HG03196 (cell line): Measurements from ENCODE around the gene LDB3.

ENCODE experiments used
- ATAC-seq: cut with Tn5 transposase; IDR thresholded peaks from one replicate; pipeline ENCODE4 v1.9.1; 2021; ENCODE audit not compliant: unreplicated experiment

The LDB3 gene

DNA sequence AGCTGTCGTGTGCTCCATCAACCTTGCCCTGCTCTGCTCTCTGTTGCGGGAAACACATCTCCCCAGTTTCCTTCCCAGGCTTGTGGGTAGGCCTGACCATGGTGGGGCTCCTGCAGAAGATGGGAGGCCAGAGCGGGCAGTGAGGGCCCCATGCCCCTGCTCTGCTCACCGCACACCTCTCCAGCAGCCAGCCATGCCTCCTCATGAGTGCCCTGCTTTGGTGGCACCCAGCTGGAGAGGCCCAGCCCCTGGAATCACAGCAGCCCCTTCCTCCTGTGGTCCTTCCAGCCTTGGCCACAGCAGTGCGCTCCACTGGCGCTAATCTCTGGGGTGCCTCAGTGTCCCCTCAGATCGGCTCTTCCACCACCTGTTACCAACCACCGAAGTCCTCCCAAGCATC lies 18.2 kb upstream of the LDB3 start:
- ATAC-seq = no peak

DNA sequence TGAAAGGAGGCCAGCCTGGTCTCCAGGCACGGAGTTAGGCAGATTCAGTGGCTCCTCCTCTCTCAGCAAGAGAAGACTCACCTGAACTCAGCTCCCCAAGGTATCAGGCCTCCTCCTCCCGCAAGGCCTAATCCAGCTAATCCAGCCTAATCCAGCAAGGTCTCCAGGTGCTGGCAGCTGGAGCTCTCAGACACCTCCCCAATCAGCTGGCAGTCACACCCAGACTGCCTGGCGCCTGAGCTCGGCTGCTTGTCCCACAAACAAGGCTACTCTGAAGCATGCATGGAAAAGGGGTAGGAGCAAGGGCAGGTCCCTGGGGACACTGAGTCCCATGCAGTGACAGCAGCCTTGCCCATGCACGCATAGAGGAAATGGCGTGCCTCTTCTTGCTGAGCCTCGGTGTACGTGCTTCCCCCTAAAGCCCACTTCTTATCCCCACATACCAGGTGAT lies 17.3 kb upstream of the LDB3 start:
- ATAC-seq = no peak

DNA sequence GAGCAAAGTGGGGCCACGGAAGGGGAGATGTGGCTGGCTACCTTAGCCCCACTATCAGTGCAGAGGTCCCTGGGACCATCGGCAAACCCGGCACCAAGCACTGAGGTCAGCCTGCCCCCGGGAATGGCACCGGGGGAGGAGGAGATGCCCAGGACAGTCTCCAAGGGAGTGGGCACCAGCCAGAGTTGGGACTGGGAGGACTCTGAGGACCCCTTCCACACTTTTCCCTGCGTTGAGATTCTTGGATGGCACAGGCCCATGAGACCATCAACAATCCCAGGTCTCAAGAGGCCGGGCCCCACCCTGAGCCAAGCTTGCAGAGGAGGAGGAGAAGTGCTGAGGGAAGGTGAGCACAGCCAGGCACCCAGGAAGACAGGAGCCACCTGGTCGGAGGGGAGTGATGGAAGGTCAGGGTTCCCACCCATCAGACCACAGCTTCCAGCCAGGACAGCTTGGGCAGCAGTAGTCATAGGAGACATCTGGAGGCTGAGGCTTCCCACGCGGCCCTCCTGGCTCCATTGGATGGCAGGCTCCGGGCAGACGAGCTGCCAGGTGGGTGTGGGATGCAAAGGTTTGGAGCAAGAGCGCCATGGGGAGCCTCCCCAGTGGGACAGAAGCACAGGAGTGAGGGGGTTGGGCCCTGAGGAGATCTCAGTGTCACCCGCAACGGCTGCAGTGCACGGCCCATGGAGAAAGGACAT lies 16.5 kb upstream of the LDB3 start:
- no peak for ATAC-seq

DNA sequence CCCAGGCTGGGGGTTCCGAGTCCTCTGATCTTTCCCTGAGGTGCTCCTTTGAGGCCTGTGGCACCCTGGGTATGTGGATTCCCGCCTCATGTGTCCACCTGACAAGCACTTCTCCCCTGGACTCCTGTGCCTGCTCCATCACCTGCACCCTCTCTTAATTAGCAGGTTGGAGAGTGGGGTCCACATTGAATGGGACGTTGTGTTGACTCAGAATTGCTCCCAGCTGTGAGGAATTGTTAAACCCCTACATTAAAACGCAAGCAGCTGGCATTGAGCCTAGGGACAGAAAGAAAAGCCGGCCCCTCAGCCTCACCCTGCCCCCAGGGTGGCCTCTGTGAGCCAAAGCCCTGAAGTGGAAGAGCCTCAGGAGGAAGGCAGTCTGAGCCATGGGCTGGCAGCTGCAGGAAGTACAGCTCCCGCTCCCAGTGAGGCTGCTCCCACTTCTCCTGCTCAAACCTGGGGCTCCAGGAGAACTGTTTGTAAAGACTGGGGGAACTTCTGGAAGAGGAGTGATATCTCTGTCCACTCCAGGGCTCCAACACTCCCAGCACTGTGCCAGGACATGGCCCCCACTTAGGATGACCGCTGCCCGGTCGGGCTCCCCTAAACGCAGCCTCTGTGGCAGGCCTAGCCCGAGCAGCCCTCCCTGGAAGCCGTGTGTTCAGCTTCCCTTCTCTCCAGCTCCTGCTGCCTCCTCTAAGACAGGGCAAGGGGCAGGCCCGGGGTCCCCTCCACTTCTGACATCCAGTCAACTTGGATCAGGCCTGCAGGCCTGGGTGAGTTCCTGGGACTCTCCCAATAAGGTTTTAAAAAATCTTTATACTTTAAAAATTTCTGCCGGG lies 15.7 kb upstream of the LDB3 start:
- no peak for ATAC-seq

DNA sequence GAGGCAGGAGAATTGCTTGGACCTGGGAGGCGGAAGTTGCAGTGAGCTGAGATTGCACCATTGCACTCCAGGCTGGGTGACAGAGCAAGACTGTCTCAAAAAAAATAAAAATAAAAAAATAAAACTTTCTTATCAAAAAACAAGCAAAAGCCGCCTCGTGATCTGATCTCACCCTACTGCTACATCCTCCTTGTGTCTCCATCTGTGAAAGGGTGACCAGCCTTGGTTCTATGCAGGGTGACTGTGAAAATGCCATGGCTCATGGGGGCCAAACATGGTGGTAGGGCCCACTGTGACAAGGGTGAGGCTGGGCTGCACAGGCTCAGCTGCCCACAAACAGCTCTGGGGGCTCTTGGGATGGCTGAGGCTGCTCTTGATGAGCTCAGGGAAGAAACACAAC lies 14.9 kb upstream of the LDB3 start:
- ATAC-seq = no peak

DNA sequence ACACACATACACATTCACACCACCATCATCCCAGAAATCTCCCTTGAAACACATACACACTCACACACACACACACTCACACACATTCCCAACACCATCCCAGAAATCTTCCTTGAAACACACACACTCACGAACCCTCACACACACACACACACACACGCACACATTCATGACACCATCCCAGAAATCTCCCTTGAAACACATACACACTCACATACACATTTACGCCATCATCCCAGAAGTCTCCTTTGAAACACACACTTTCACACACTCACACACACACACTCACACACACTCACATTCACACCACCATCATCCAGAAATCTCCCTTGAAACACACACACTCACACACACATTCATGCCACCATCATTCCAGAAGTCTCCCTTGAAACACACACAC lies 14.3 kb upstream of the LDB3 start:
- no peak for ATAC-seq

DNA sequence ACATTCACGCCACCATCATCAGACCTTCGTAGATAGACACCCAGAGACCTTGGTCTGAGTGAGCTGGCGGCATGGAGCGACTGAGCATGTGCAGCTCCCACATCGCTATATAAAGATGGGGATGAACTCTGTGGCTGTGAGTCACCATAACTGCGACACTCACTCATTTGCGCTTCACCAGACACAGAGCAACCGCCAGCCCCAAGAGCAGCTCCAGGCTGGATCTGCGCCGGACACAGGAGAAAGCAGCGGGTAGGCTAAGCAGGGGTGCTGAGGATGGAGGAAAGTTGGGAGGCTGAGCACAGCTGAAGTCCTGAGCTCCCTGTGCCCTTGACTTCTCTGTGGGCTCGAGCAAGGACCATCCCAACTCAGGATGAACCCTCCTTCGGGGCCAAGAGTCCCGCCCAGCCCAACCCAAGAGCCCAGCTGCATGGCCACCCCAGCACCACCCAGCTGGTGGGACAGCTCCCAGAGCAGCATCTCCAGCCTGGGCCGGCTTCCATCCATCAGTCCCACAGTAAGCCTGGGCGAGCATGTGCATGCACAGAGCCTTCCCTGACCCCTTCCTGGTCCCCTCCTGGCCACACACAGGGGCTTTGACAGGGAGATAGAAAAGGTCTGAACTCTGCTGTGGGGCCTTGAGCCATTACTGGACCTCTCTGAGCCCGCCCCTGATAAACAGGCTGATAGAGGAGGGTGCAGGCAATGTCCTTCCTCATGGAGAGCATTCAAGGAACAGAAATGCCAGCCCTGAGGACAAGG lies 13.7 kb upstream of the LDB3 start, which contains the start of gene OPN4:
Gene OPN4 (plus strand): TSS at position 137 of the 762 bp plus-strand sequence. CDS start 237 bp downstream, at position 374.
- ATAC-seq = no peak

DNA sequence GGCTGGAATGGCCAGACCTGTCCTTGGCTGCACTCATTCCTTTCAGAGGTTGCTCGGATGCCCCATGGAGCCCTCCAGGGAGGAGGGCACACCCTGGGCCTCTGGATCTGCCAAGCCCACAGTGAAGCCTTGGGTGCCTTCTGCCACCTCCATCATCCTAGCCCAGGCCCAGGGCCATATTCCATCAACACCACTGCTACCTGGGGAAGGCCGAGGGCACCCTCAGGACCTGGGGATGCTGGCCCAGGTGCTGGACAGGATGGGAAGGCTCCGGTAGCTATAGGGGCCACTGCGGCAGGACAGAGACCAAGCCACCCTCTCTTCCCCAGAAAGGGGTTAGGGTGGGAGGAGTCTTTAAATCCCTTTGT lies 13.2 kb upstream of the LDB3 start:
- no peak for ATAC-seq

DNA sequence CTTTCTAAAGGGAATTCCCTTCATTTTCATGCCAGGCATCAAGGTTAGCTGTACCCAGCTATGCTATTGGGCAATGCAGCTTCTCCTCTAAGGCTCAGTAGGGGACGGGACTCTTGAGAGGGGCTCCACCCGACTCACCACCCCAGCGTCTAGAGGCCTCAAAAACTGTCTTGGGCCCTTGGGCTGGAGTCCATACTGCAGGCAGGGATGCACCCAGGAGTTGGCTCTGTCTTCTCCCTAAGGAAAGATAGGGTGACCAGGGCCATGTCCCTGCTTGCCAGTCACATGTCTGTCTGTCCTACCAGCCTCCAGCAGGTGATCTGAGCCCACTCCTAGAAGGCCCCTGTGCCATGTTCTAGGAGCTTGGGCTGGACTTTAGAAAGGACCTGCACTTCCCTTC lies 12.7 kb upstream of the LDB3 start:
- ATAC-seq = no peak

DNA sequence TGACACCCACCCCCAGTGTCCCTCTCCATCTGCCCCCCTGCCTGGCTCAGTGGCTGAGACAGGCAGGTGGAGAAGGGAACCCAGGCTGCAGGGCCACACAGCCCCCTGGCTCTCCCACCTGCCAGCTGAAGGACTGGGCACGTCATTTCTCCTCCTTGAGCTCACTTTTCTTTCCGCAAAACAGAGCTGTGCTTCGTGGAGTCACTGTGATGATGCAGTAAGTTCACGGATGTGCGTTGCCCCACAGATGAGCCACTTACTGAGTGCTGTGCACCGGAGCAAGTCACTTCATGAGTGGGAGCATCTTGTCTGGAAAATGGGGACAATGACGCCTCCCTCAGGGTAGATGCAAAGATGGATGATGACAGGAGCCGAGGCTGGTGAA lies 11.3 kb upstream of the LDB3 start:
- ATAC-seq = no peak

DNA sequence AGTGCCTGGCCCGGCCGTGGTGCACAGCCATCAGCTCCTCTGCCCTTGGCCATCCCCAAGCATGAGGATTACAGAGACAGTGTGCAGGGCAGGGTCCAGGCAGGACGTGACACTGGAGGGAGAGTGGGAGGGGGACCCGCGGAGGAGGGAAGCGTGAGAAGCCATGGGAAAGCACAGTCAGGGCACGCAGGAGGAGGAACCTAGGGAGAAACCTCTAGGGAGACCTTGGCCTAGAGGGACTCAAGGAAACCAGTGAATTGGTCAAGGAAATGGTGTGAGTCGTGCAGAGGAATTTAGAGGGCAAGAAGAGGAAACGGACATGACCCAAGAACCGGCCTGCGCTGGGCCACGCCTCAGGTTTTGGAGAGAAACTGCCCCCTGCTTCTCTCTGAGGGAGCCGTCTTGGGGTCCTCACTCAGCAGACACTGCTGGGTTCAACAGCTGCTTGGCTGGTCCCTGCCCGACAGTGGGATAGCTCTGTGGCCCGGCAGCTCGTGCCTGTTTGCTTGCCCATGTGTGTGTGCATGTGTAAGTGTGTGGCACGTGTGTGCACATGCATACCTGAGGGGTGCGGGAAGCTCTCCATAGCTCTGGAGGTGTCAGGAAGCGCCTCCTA lies 10.8 kb upstream of the LDB3 start:
- no peak for ATAC-seq

DNA sequence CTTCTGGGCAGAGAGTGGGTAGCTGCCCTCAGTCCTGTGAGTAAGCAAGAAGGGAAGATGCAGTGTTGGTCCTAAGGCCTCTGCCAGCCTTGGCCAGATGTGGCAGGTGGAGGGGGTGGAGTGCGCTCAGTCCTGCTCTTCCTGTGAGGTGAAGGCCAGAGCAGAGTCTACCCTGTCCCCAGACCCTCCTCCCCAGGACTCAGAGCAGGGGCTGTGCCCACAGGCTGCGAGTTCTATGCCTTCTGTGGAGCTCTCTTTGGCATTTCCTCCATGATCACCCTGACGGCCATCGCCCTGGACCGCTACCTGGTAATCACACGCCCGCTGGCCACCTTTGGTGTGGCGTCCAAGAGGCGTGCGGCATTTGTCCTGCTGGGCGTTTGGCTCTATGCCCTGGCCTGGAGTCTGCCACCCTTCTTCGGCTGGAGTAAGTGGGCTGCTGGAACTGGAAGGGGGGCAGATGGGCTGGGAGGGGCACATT lies 10.0 kb upstream of the LDB3 start:
- no peak for ATAC-seq

DNA sequence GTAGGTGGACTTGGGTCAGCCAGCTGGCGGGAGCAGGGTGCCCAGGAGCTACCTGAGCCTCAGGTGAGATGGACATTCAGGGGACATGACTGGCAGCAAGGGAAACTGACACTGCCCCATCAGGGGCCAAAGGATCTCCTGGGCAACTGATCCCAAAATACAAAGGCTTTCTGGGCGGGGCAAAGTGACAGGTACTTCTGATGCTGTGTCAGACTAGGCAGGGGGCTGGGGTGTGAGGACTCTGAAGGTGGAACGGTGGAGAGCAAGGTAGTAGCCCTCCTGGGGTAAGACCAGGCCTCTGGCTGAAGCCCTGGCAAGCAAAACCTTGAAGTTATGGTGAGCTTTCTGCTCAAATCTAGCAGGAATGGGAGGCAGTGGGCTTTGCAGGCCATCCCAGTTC lies 9.6 kb upstream of the LDB3 start:
- ATAC-seq = no peak

DNA sequence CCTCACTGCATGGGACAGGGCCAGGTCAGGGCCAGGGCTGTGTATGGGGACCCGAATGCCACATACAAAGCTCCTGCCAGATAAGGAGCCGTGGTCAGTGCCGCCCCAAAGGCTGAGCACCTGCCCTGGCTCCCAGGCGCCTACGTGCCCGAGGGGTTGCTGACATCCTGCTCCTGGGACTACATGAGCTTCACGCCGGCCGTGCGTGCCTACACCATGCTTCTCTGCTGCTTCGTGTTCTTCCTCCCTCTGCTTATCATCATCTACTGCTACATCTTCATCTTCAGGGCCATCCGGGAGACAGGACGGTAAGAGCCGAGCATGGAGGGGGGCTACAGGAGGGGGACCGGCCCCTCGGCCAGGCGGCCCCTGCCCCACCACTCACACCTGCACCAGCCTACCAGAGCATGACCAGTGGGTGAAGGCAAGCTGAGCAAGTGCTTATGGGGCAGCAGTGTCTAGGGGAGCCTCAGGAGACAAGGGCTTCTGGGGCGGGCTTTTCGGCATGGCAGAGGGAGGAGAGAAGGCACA lies 9.1 kb upstream of the LDB3 start:
- ATAC-seq = no peak

DNA sequence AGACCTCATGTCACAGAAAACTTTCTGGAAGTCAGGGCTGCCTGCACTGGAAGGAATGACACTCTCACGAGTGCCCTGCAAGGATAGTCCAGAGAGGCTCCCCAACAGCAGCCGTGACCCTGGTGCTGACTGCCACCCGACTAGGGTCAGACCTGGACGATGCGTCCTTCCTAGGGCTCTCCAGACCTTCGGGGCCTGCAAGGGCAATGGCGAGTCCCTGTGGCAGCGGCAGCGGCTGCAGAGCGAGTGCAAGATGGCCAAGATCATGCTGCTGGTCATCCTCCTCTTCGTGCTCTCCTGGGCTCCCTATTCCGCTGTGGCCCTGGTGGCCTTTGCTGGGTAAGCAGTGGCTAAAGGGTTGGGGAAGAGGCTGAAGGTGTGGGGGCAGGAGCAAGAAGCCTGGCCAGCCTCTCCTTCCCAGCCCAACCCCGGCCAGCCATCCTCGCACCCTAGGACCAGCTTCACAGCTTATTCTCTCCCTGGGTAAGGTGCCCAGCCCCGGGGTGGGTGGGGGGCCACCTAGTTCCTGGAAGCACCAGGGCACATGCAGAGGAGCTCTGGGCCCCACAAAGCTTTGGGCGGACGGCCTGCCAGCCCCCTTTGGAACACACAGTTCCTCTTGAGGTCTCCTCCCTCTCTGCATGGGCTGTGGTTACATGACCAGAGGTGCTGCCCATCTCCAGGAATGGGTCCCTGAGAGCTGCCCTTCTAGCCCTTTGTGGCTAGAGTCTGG lies 8.4 kb upstream of the LDB3 start:
- no peak for ATAC-seq

DNA sequence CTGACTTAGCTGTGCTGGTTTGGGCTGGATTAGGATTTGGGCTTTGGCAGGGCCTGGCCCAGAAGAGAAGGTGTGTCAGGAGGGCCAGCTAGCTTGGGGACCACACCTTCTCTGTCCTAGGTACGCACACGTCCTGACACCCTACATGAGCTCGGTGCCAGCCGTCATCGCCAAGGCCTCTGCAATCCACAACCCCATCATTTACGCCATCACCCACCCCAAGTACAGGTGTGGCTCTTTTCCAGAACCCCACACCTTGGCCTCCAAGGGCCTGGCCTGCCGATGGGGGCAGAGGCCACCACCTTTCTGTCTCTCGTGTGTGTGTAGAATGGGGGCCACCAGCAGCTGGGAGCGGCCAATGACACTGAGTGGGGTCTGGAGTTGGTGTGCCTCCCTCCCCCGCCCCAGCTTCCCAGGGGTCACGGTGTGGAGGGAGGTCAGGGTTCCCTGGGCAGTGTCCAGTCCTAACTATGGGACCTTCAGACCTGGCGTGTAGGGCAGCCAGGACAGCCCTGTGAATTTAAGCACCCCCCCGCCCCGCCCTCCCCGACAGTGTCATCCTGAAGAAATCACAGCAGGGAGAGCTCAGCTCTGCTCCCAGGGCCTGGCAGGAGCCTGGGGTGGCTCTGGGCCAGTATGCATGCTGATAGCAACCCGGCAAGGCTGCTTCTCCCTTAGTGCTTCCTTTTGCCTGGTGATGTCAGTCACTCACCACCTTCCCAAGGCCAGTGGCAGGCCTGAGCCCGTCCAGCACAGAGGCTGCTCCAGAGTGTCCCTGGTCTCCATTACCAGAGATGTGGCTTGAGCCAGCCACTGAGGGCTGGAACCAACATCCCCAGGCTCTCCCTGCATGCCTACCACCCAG lies 6.9 kb upstream of the LDB3 start:
- no peak for ATAC-seq

DNA sequence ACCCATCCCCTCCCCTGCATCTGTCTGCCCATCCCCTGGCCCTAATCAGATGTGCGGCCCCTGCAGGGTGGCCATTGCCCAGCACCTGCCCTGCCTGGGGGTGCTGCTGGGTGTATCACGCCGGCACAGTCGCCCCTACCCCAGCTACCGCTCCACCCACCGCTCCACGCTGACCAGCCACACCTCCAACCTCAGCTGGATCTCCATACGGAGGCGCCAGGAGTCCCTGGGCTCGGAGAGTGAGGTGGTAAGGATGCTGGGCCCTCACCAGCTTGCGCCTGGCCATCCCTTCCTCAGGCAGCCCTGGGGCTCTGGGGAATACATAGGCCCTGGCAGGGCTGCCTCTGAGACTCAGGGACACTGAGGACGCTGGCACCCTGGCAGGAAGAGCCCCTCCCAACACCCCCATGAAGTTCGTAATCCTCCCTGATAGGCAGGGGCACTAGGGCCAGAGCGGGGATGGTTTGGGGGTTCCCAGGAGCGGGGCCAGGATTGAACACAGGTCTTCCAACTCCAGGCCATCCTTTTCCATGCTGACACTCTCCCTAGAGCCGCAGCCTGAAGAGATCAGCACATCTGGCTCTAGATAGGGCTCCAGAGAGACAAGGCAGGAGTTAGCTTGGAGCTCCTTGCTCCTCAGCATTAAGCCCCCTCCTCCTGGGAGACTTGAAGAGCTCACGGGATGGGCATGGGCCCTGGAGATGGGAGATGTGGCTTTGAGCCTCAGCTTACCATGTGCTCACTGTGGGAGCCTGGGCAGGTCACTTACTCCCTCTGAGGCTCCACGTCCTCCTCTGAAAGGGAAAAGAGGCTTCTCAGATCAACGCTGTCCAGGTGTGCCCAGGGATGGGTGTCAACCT lies 5.9 kb upstream of the LDB3 start:
- no peak for ATAC-seq

DNA sequence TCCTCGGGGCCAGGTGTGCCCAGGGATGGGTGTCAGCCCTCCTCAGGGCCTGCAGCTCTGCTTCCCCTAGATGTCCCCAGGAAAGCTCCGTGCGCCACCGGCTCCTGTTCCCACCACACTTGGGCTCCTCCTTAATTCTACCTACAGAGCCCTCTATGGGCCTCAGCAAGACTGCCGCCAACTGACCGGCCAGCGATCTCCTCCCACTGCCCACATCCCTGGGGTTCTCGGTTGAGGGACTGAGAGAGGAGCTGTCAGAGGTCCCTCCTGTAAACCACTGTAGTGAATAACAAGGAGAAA lies 5.3 kb upstream of the LDB3 start:
- no peak for ATAC-seq
